Transverse colon (tissue), 4 donors: Measurements from ENCODE around the gene KIAA1549. TPM values are rescaled to one million over a fixed set of nuclear protein-coding genes. Genes with fewer than 3 reads are reported as not detected.

Experiments
- DNase-seq: peaks from one replicate; pipeline ENCODE4 v3.0.0-alpha.2; 2019
- H3K27ac ChIP-seq, 4 donors: fragments of 200-600 bp; sonication (generic); 2 replicates each; pipeline ENCODE4 v1.5.1; 2016 to 2018; ENCODE audit warnings: inconsistent platforms in 4 of 4
- H3K27me3 ChIP-seq: fragments of 200-600 bp; sonication (generic); 2 replicates; pipeline ENCODE4 v1.5.1; 2017; ENCODE audit warnings: inconsistent platforms
- H3K36me3 ChIP-seq, 4 donors: fragments of 200-600 bp; sonication (generic); 2 replicates each; pipeline ENCODE4 v1.5.1; 2017 to 2019; ENCODE audit warnings: inconsistent platforms in 4 of 4
- H3K4me1 ChIP-seq, 4 donors: fragments of 200-600 bp; sonication (generic); 2 replicates each; pipeline ENCODE4 v1.5.1; 2017 to 2020; ENCODE audit warnings: inconsistent platforms in 4 of 4
- H3K4me3 ChIP-seq, 4 donors: fragments of 200-600 bp; sonication (generic); 1 replicate in 1 of 4; 2 replicates in 3 of 4; pipeline versions ENCODE4 v1.5.1 to v1.6.1; 2017 to 2019; ENCODE audit warnings: inconsistent platforms in 4 of 4
- H3K9me3 ChIP-seq, 2 donors: fragments of 200-600 bp; sonication (generic); 2 replicates each; pipeline ENCODE4 v1.5.1; 2017 to 2019; ENCODE audit warnings: inconsistent platforms in 2 of 2
- EP300 ChIP-seq: sonication (generic); formaldehyde crosslinking; IDR thresholded peaks from one replicate; pipeline ENCODE4 v1.6.1; 2017; ENCODE audit warnings: antibody characterized with exemption, low read depth
- POLR2A ChIP-seq: fragments of 450-650 bp; IDR thresholded peaks from one replicate; pipeline ENCODE4 v1.6.1; 2016; ENCODE audit warnings: antibody characterized with exemption, mild to moderate bottlenecking, moderate library complexity
- POLR2AphosphoS5 ChIP-seq, 3 donors: sonication (generic); formaldehyde crosslinking; IDR thresholded peaks; one replicate each; pipeline ENCODE4 v1.6.1; 2016; ENCODE audit warnings: antibody characterized with exemption in 3 of 3
- WGBS, 2 donors: methylation state at CpG; one replicate each; pipeline ENCODE4 v1.1.5; 2018; ENCODE audit warnings: low coverage in 1 of 2; 5-methylcytosine and 5-hydroxymethylcytosine counted together
- in situ Hi-C, 4 donors: fragments of 200-750 bp; cut with MboI; loops; one replicate each; pipeline versions ENCODE4 v1.15.0 to v1.15.1; 2017; ENCODE audit warnings: low sequenced_read_pairs in 3 of 4, low pct_ligation_motif_present in 1 of 4, low pct_unique_long_range_greater_than_20kb in 1 of 4
- intact Hi-C: fragments of 100-400 bp; cut with DNase I; formaldehyde crosslinking; loops from one replicate; pipeline ENCODE4 v1.15.1; 2023; ENCODE audit warnings: low total_unique reads
- total RNA-seq, 4 donors: library from RNA; depleted of rRNA; stranded (reverse); fragments of >200 nt; gene quantifications; one replicate each; pipeline ENCODE4 v1.1.0, GENCODE V29; 2016
- TF ChIP-seq, protein P1 (sequence below), 5 experiments: fragments of 200-600 bp in 3 of 5; fragments of 450-650 bp in 2 of 5; sonication (generic) in 3 of 5; IDR thresholded peaks; 1 replicate in 2 of 5; 2 replicates in 3 of 5; pipeline ENCODE4 v1.5.1; 2016 to 2017; ENCODE audit warnings: antibody characterized with exemption in 5 of 5, inconsistent platforms in 3 of 5, mild to moderate bottlenecking in 2 of 5, moderate library complexity in 1 of 5

Gene KIAA1549
- total RNA-seq, 4 donors from 2014 or later = 0.37 to 1.5 (median 0.93) TPM

DNA sequence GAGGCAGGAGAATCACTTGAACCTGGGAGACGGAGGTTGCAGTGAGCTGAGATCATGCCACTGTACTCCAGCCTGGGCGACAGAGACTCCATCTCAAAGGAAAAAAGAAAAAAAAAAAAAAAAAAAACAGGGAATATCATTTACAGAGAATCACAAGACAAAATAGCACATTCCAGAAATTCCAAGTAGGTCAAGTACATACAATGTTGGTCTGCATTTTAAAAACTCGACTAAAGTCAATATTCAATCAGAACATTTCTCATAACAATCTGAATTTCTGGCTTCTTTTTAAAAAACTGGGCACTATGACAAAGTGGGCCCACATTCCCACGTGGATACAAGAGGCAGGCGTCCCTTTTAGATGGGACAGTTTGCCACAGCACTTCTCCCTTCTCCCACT lies 41.9 kb upstream of the KIAA1549 start:
- H3K27me3 ChIP-seq = no peaks in the 10 kb centered on the region
- no peaks in the 10 kb centered on the region for H3K4me1 ChIP-seq
- no peak for DNase-seq
- TF ChIP-seq POLR2A (no peak), POLR2AphosphoS5 (IDR thresholded peaks at IDR 0.05) (no peak), EP300 (no peak)
- TF ChIP-seq, protein P1, sequence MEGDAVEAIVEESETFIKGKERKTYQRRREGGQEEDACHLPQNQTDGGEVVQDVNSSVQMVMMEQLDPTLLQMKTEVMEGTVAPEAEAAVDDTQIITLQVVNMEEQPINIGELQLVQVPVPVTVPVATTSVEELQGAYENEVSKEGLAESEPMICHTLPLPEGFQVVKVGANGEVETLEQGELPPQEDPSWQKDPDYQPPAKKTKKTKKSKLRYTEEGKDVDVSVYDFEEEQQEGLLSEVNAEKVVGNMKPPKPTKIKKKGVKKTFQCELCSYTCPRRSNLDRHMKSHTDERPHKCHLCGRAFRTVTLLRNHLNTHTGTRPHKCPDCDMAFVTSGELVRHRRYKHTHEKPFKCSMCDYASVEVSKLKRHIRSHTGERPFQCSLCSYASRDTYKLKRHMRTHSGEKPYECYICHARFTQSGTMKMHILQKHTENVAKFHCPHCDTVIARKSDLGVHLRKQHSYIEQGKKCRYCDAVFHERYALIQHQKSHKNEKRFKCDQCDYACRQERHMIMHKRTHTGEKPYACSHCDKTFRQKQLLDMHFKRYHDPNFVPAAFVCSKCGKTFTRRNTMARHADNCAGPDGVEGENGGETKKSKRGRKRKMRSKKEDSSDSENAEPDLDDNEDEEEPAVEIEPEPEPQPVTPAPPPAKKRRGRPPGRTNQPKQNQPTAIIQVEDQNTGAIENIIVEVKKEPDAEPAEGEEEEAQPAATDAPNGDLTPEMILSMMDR (IDR thresholded peaks at IDR 0.05) = no peak
- no peaks in the 10 kb centered on the region for H3K9me3 ChIP-seq
- no peak overlapping the region for H3K4me3 ChIP-seq
- H3K27ac ChIP-seq = no peak overlapping the region
- WGBS, 2 donors = 73 to 92% methylated on average over 3 to 5 of the region's 5 CpGs
- in situ Hi-C loops = no loop called here
- peaks cover 0 to 18% (median 9%) of the 10 kb centered on the region in 4 donors for H3K36me3 ChIP-seq
- intact Hi-C loops = no loop called here

DNA sequence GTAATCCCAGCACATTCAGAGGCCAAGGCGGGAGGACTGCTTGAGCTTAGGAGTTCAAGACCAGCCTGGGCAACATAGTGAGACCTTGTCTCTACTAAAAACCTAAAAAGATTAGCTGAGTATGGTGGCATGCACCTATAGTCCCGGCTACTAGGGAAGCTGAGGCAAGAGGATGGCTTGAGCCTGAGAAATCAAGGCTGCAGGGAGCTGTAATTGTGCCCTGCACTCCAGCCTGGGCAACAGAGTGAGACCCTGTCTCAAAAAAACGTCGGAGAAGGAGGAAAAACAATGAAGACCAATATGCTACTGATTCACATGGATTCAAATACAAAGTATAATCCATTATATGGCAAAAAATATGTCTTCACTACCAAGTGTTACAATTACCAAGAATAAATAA lies 41.1 kb upstream of the KIAA1549 start:
- intact Hi-C loops = no loop called here
- no peak overlapping the region for H3K27ac ChIP-seq
- no peaks in the 10 kb centered on the region for H3K27me3 ChIP-seq
- TF ChIP-seq, protein P1 (IDR thresholded peaks at IDR 0.05) = no peak
- TF ChIP-seq EP300 = no peak
- no peak for TF ChIP-seq POLR2AphosphoS5 (IDR thresholded peaks at IDR 0.05)
- TF ChIP-seq POLR2A = no peak
- H3K36me3 ChIP-seq = peaks cover 0 to 13% (median 6%) of the 10 kb centered on the region in 4 donors
- WGBS, 2 donors = 58 to 65% methylated on average over 4 of the region's 4 CpGs
- no peaks in the 10 kb centered on the region for H3K9me3 ChIP-seq
- in situ Hi-C loops = no loop called here
- no peaks in the 10 kb centered on the region for H3K4me1 ChIP-seq
- no peak overlapping the region for H3K4me3 ChIP-seq
- no peak for DNase-seq

DNA sequence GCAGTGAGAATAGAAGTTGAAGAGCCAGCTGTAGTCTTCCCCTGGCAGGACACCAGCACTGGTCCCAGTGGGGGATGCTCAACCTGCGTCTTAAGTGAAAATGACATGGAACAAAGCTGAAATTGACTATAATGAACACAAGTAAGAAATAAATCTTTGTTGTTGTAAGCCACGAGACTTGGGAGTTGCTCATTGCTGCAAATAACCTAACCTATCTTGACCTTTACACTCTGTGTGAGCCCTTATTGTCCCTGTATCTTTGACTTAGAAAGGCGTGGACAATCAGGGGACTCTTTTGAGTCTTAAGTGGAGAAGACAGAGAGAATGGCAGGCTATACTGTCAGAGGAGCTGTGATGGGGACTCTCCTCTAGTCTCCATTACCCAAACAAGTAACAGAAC lies 37.7 kb upstream of the KIAA1549 start:
- Histone ChIP-seq H3K27me3 (no peaks in the 10 kb centered on the region), H3K36me3 (no peaks in the 10 kb centered on the region), H3K4me3 (no peak overlapping the region), H3K9me3 (no peaks in the 10 kb centered on the region), H3K27ac (no peak overlapping the region), H3K4me1 (no peaks in the 10 kb centered on the region)
- intact Hi-C loops (no loop called here), in situ Hi-C loops (no loop called here)
- no peak for DNase-seq
- no peak for TF ChIP-seq POLR2A
- no peak for TF ChIP-seq EP300
- TF ChIP-seq POLR2AphosphoS5 (IDR thresholded peaks at IDR 0.05) = no peak
- TF ChIP-seq, protein P1 (IDR thresholded peaks at IDR 0.05) = no peak
- WGBS, 2 donors = 63 to 80% methylated on average over 1 to 3 of the region's 3 CpGs

DNA sequence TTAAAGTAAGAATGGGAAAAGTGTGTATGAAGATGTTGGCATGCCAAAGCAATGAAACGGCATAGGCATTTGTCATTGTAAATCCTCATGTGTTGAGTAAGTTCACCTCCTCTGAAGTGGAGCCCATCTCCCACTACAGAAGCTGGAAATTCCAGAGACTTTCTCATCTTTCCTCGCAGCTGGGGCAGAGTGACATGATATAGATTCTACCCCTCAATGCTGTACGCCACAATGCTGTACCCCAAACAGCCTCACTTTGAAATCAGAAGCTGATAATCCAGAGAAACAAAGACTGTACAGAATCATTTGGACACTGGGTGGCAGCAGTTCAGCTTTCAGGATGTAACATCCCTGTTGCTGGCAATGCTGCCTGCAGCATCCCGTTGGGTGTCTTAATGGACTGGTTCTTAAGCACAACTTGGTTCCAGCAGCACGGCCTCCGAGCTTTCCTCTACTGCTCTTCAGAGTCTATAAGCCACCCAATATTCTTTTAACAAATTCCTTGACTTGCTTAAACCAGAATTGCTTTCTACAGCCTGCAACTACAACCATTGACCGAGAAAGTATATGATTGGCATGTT lies 35.8 kb upstream of the KIAA1549 start:
- H3K27me3 ChIP-seq = no peaks in the 10 kb centered on the region
- DNase-seq = peak; percentile 63
- no peaks in the 10 kb centered on the region for H3K4me1 ChIP-seq
- H3K4me3 ChIP-seq = no peak overlapping the region
- in situ Hi-C loops (no loop called here), intact Hi-C loops (no loop called here)
- WGBS, 2 donors = 23 to 58% methylated on average over 2 to 7 of the region's 7 CpGs
- no peaks in the 10 kb centered on the region for H3K36me3 ChIP-seq
- TF ChIP-seq POLR2AphosphoS5 (IDR thresholded peaks at IDR 0.05) (no peak), EP300 (no peak)
- TF ChIP-seq, protein P1 (IDR thresholded peaks at IDR 0.05) = peak; percentile 46 to 57 (median 53)
- H3K27ac ChIP-seq = no peak overlapping the region
- no peaks in the 10 kb centered on the region for H3K9me3 ChIP-seq
